GM12878 (cell line): ENCODE measurements around the gene UBR3. TPM values are rescaled to one million over a fixed set of nuclear protein-coding genes. Genes with fewer than 3 reads are reported as not detected.

Experiments
- ATAC-seq: fragments of 200-7000 bp; cut with Tn5 transposase; 3 replicates; pipeline ENCODE4 v1.9.1; 2020; ENCODE audit warnings: mild to moderate bottlenecking, moderate library complexity
- BruUV-seq: library from RNA; stranded (reverse); fragments of 400-500 nt; replicated peaks from 2 replicates; lab custom pipeline; 2021; lab: Mats Ljungman, UMichigan
- CTCF ChIA-PET: fragments of 300-600 bp; sonication (Branson Sonifier 250); formaldehyde crosslinking; extraction: SDS; loops from one replicate; lab custom pipeline; 2021; ENCODE audit warnings: inconsistent platforms; lab: Yijun Ruan, JAX
- POLR2A ChIA-PET: fragments of 350-600 bp; formaldehyde crosslinking; extraction: SDS; loops from one replicate; lab custom pipeline; 2021; ENCODE audit warnings: inconsistent platforms; lab: Charles Lee
- RAD21 ChIA-PET: fragments of 300-600 bp; sonication (Branson Sonifier 250); formaldehyde crosslinking; loops from one replicate; lab custom pipeline; 2023; ENCODE audit warnings: antibody characterized with exemption; ENCODE audit not compliant: unreplicated experiment; lab: Charles Lee
- SMC1A ChIA-PET: fragments of 300-600 bp; sonication (Branson Sonifier 250); formaldehyde crosslinking; loops from one replicate; lab custom pipeline; 2023; ENCODE audit not compliant: unreplicated experiment, uncharacterized antibody; lab: Charles Lee
- DNase-seq: peaks from one replicate; pipeline ENCODE4 v3.0.0-alpha.2; 2011; ENCODE audit warnings: low read depth, low spot score
- FAIRE-seq: peaks from 3 replicates; lab custom pipeline; 2011; peaks lifted over from hg19 to GRCh38; lab: Jason Lieb, UNC
- H2AFZ ChIP-seq: 2 replicates; pipeline ENCODE4 v1.6.0; 2011; ENCODE audit warnings: low read depth, low read length, control low read depth; ENCODE audit not compliant: control insufficient read depth
- H3K27ac ChIP-seq: 2 replicates; pipeline ENCODE4 v1.5.1; 2011; ENCODE audit warnings: control low read depth; ENCODE audit not compliant: control insufficient read depth, insufficient read depth
- H3K27me3 ChIP-seq, 2 experiments: replicated peaks in 1 of 2; 2 replicates each; pipeline versions ENCODE4 v1.6.0 to v1.6.1; 2011; ENCODE audit warnings: low read length in 1 of 2; ENCODE audit not compliant: control insufficient read depth in 2 of 2, insufficient read depth in 2 of 2
- H3K36me3 ChIP-seq, 2 experiments: 2 replicates each; pipeline ENCODE4 v1.5.1; 2011; ENCODE audit warnings: low read length in 1 of 2; ENCODE audit not compliant: control insufficient read depth in 2 of 2, insufficient read depth in 2 of 2
- H3K4me1 ChIP-seq: 2 replicates; pipeline ENCODE4 v1.6.1; 2011; ENCODE audit warnings: mild to moderate bottlenecking, low read length, moderate library complexity, mixed read lengths; ENCODE audit not compliant: control insufficient read depth, insufficient read depth
- H3K4me2 ChIP-seq: 2 replicates; pipeline ENCODE4 v1.6.0; 2011; ENCODE audit warnings: control low read depth; ENCODE audit not compliant: control insufficient read depth, insufficient read depth
- H3K4me3 ChIP-seq: fragments of 200-600 bp; sonication (generic); 2 replicates; pipeline ENCODE4 v1.5.1; 2016
- H3K79me2 ChIP-seq: 2 replicates; pipeline ENCODE4 v1.6.0; 2011; ENCODE audit warnings: low read length; ENCODE audit not compliant: control insufficient read depth, insufficient read depth
- H3K9ac ChIP-seq: 2 replicates; pipeline ENCODE4 v1.8.0; 2011; ENCODE audit warnings: low read length, control low read depth, mixed read lengths; ENCODE audit not compliant: control insufficient read depth, insufficient read depth
- H3K9me3 ChIP-seq: replicated peaks from 3 replicates; pipeline ENCODE4 v1.5.1; 2011; ENCODE audit warnings: mild to moderate bottlenecking, low read length; ENCODE audit not compliant: control insufficient read depth, insufficient read depth
- H4K20me1 ChIP-seq: 2 replicates; pipeline ENCODE4 v1.6.0; 2011; ENCODE audit not compliant: control insufficient read depth, insufficient read depth
- MAX ChIP-seq: IDR thresholded peaks from 2 replicates; pipeline ENCODE4 v1.6.1; 2012; ENCODE audit warnings: low read depth, low read length, improper control_type of control experiment
- NFYB ChIP-seq: IDR thresholded peaks from 2 replicates; pipeline ENCODE4 v1.6.1; 2011; ENCODE audit warnings: low read depth, mild to moderate bottlenecking, low read length, improper control_type of control experiment, moderate library complexity; ENCODE audit not compliant: insufficient read depth
- NR2C1 ChIP-seq: fragments of 450-650 bp; IDR thresholded peaks from 2 replicates; pipeline ENCODE4 v1.6.1; 2017; ENCODE audit warnings: antibody characterized with exemption, mild to moderate bottlenecking, moderate library complexity
- PBX3 ChIP-seq: IDR thresholded peaks from 2 replicates; pipeline ENCODE4 v1.6.1; 2011; ENCODE audit warnings: mild to moderate bottlenecking, low read depth, low read length, moderate library complexity; ENCODE audit not compliant: insufficient replicate concordance
- RCOR1 ChIP-seq: conservative IDR thresholded peaks from 2 replicates; pipeline ENCODE4 v1.6.1; 2012; ENCODE audit warnings: low read depth, low read length, improper control_type of control experiment
- SPI1 ChIP-seq: IDR thresholded peaks from 2 replicates; pipeline ENCODE4 v1.6.1; 2011; ENCODE audit warnings: low read depth, mild to moderate bottlenecking, low read length, moderate library complexity, borderline replicate concordance; ENCODE audit not compliant: insufficient read depth
- WGBS: methylation state at CpG from one replicate; pipeline ENCODE4 v1.1.6; 2016; ENCODE audit warnings: low lambda C conversion rate; ENCODE audit not compliant: insufficient replicate concordance, insufficient coverage; ENCODE audit errors: missing lambda C conversion rate; 5-methylcytosine and 5-hydroxymethylcytosine counted together
- in situ Hi-C: fragments of 300-500 bp; cut with MboI; formaldehyde crosslinking; loops from 9 replicates; pipeline ENCODE4 v1.14.3; 2018; ENCODE audit warnings: mixed read lengths
- intact Hi-C: fragments of 100-400 bp; cut with micrococcal nuclease; formaldehyde crosslinking; loops from one replicate; pipeline ENCODE4 v1.14.2; 2022; ENCODE audit not compliant: unreplicated experiment
- polyA plus RNA-seq, 11 experiments: library from polyadenylated mRNA; depleted of rRNA in 4 of 11; unstranded in 6 of 11; stranded (reverse) in 5 of 11; fragments of >200 nt; fragmentation: Nextera tagmentation in 4 of 11; fragmentation: Illumina TruSeq in 1 of 11; extraction: Ambion mirVana in 4 of 11; extraction: Trizol in 1 of 11; gene quantifications; 1 replicate in 1 of 11; 2 replicates in 10 of 11; pipeline versions ENCODE4 v1.2.1 to v1.2.3, GENCODE V29; 2011 to 2016; ENCODE audit warnings: inconsistent platforms in 2 of 11, missing spikeins in 2 of 11, low read depth in 1 of 11
- total RNA-seq, 4 experiments: library from RNA; depleted of rRNA in 3 of 4; stranded (reverse); fragments of >200 nt in 3 of 4; fragmentation: Illumina TruSeq in 1 of 4; extraction: Trizol in 1 of 4; gene quantifications; 2 replicates each; pipeline versions ENCODE4 v1.2.1 to v1.2.3, GENCODE V29; 2013 to 2021

UBR3 gene
- total and polyA plus RNA-seq, 10 of the 15 experiments (the other 5 are each of a cell fraction or from before 2014, with no cell fraction given): 3.8 to 22.9 (median 11.2) TPM

DNA sequence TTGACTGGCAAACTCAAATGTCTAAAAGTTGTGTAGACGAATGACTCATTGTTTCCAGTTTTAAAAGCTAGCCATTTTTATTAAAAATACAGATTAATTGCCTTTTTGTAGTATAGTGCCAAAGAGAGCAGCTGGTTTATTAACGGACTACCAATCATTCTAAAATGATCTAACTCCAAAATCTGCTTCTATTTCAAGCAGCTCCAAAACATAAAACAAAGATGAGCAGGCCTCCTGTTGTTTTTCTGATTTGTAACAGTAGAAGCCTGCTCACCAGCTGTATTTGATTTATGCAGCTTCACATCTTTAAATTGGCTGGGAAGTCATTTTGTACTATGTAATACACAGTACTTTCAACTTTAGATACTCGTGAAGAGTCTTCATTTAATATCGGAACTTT, 171.8 kb downstream of the UBR3 start:
- FAIRE-seq: peak; percentile 27
- CTCF ChIA-PET: interaction anchor here (0.5 to 0.9 kb wide), 2 partner anchors 11 to 1051 kb away, joined by 3 to 4 read pairs; no protein-coding TSS in a partner anchor

More for the DNA sequence above, 171.8 kb downstream of the UBR3 start:
- Histone ChIP-seq H3K79me2 (no peaks in the 10 kb centered on the region), H3K27me3 (no peaks in the 10 kb centered on the region), H3K4me2 (no peak overlapping the region), H3K36me3 (no peaks in the 10 kb centered on the region; a peak in 1 of 4 replicates), H2AFZ (no peak overlapping the region), H3K4me3 (no peak overlapping the region), H3K27ac (no peak overlapping the region), H3K9me3 (peaks cover 7% of the 10 kb centered on the region; the same call in 2 of the 3 replicates), H4K20me1 (no peaks in the 10 kb centered on the region), H3K9ac (no peak overlapping the region), H3K4me1 (no peaks in the 10 kb centered on the region)
- BruUV-seq: no TSS peak
- ChIA-PET RAD21 (no interaction called here), POLR2A (no interaction called here), SMC1A (interaction anchor here (1.1 kb wide), 1 partner anchor 16 kb away, joined by 3 read pairs; no protein-coding TSS in a partner anchor)
- DNase-seq (no peak), ATAC-seq (no peak)
- WGBS: 99% methylated on average over 4 of the region's 4 CpGs
- intact Hi-C loops (no loop called here), in situ Hi-C loops (no loop called here)
- no peak for TF ChIP-seq NFYB
- TF ChIP-seq RCOR1: no peak
- TF ChIP-seq SPI1: no peak
- TF ChIP-seq PBX3: no peak
- no peak for TF ChIP-seq NR2C1
- TF ChIP-seq MAX: no peak
